Measurements from ENCODE around the gene FOLR3. TPM values are rescaled to one million over a fixed set of nuclear protein-coding genes. Genes with fewer than 3 reads are reported as not detected.

FOLR3 gene
- total and polyA plus RNA-seq, 9 of the 15 experiments (the other 6 are each of a cell fraction or from before 2014, with no cell fraction given), result not detected

- no peak for TF ChIP-seq CBX8 (IDR thresholded peaks at IDR 0.05; ENCODE audit: borderline replicate concordance, extremely low read depth, low read depth, low read length, poor library complexity, severe bottlenecking)
- TF ChIP-seq GATAD2A (IDR thresholded peaks at IDR 0.05), result no peak
- TF ChIP-seq EHMT2 (IDR thresholded peaks at IDR 0.05), result no peak
- no peak for TF ChIP-seq PHB (CRISPR knock-in tag; IDR thresholded peaks at IDR 0.05)
- TF ChIP-seq ARNT (IDR thresholded peaks at IDR 0.05), result no peak
- no peak for TF ChIP-seq IFI16 (CRISPR knock-in tag; IDR thresholded peaks at IDR 0.05)
- TF ChIP-seq GATAD2B (IDR thresholded peaks at IDR 0.05; ENCODE audit: borderline replicate concordance), result no peak
- TF ChIP-seq HOXB6 (CRISPR knock-in tag; IDR thresholded peaks at IDR 0.05; ENCODE audit: borderline replicate concordance), result no peak
- TF ChIP-seq SMC3 (conservative IDR thresholded peaks at IDR 0.05; ENCODE audit: insufficient read depth, low read depth, low read length), result no peak
- no peak for TF ChIP-seq CBFB (CRISPR knock-in tag; IDR thresholded peaks at IDR 0.05)
- no peak for TF ChIP-seq CXXC5 (CRISPR knock-in tag; IDR thresholded peaks at IDR 0.05)
- TF ChIP-seq FOXP1 (CRISPR knock-in tag; IDR thresholded peaks at IDR 0.05), result no peak
- no peak for TF ChIP-seq POLR2B (IDR thresholded peaks at IDR 0.05; ENCODE audit: low read depth, partially characterized antibody)
- peak; percentile 49; the same call in 1 of the 2 replicates for TF ChIP-seq GABPA (tag; conservative IDR thresholded peaks at IDR 0.05; ENCODE audit: low read depth)
- TF ChIP-seq TBP (optimal IDR thresholded peaks at IDR 0.05; ENCODE audit: low read depth, low read length), result no peak
- TF ChIP-seq TCF7L2 (IDR thresholded peaks at IDR 0.05; ENCODE audit: low read depth, low read length), result no peak
- TF ChIP-seq, protein P1, sequence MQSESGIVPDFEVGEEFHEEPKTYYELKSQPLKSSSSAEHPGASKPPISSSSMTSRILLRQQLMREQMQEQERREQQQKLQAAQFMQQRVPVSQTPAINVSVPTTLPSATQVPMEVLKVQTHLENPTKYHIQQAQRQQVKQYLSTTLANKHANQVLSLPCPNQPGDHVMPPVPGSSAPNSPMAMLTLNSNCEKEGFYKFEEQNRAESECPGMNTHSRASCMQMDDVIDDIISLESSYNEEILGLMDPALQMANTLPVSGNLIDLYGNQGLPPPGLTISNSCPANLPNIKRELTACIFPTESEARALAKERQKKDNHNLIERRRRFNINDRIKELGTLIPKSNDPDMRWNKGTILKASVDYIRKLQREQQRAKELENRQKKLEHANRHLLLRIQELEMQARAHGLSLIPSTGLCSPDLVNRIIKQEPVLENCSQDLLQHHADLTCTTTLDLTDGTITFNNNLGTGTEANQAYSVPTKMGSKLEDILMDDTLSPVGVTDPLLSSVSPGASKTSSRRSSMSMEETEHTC (IDR thresholded peaks at IDR 0.05), result no peak
- TF ChIP-seq CEBPG (CRISPR knock-in tag; IDR thresholded peaks at IDR 0.05), result no peak
- TF ChIP-seq CEBPG (tag; conservative IDR thresholded peaks at IDR 0.05 in 1 of 2, IDR thresholded peaks at IDR 0.05 in 1 of 2), result no peak
- no peak for TF ChIP-seq ZNF354B (CRISPR knock-in tag; IDR thresholded peaks at IDR 0.05)
- no peak for TF ChIP-seq ZNF696 (CRISPR knock-in tag; conservative IDR thresholded peaks at IDR 0.05)
- no peak for TF ChIP-seq RAD51 (IDR thresholded peaks at IDR 0.05; ENCODE audit: borderline replicate concordance, low read depth)
- TF ChIP-seq RCOR1 (IDR thresholded peaks at IDR 0.05; ENCODE audit: borderline replicate concordance in 1 of 2, low read depth in 2 of 2, low read length in 2 of 2), result peak in 1 of 2 experiments; percentile 81; a peak in 2 of 4 replicates
- no peak for TF ChIP-seq CTCF (IDR thresholded peaks at IDR 0.05 in 2 of 3, conservative IDR thresholded peaks at IDR 0.05 in 1 of 3; ENCODE audit: insufficient read depth in 2 of 3, low read depth in 1 of 3, low read length in 3 of 3)
- no peak for TF ChIP-seq OTX1 (CRISPR knock-in tag; IDR thresholded peaks at IDR 0.05)
- no peak for TF ChIP-seq RBM17 (IDR thresholded peaks at IDR 0.05; ENCODE audit: borderline replicate concordance, low read depth, low read length)
- no peak for TF ChIP-seq KAT8 (IDR thresholded peaks at IDR 0.05; ENCODE audit: low read depth)
- TF ChIP-seq RBFOX2 (IDR thresholded peaks at IDR 0.05; ENCODE audit: low read depth, low read length), result no peak
- no peak for TF ChIP-seq GATA2 (CRISPR knock-in tag; IDR thresholded peaks at IDR 0.05)
These were observed 47.3 kb upstream of the FOLR3 start (continued) for GRCh38 chr11:72088076-72088808.
